ENCODE measurements around the gene SCAPER.

DNA sequence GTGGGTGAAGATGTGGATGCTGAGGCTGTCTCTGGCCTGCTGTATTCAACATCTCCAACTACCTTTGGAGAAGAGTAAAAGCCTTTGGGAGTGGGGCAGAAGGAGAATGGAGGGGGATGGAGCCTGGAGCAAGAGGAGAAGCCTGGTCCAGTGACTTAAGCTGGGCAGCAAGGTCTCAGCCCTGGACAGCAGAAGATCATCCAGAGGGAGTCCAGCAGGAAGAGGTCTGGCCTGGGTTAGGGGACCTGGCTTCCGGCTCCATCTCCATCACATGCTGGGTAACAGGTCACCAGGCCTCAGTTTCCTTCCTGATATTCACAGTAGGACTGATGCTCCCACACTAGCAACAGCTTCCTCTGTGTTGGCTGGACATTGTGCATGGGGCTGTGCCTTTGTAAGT, 572.3 kb downstream of the SCAPER start:
- TF ChIP-seq, protein P1, sequence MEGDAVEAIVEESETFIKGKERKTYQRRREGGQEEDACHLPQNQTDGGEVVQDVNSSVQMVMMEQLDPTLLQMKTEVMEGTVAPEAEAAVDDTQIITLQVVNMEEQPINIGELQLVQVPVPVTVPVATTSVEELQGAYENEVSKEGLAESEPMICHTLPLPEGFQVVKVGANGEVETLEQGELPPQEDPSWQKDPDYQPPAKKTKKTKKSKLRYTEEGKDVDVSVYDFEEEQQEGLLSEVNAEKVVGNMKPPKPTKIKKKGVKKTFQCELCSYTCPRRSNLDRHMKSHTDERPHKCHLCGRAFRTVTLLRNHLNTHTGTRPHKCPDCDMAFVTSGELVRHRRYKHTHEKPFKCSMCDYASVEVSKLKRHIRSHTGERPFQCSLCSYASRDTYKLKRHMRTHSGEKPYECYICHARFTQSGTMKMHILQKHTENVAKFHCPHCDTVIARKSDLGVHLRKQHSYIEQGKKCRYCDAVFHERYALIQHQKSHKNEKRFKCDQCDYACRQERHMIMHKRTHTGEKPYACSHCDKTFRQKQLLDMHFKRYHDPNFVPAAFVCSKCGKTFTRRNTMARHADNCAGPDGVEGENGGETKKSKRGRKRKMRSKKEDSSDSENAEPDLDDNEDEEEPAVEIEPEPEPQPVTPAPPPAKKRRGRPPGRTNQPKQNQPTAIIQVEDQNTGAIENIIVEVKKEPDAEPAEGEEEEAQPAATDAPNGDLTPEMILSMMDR (IDR thresholded peaks at IDR 0.05): no peak
- no peak for TF ChIP-seq EZH2 (IDR thresholded peaks at IDR 0.05; ENCODE audit: borderline replicate concordance, insufficient read depth, low read depth, low read length, poor library complexity, severe bottlenecking)
